IMR-90 (cell line): Measurements from ENCODE around the gene OR51I2. TPM values are rescaled to one million over a fixed set of nuclear protein-coding genes. Genes with fewer than 3 reads are reported as not detected.
A peak's percentile ranks its signal among the peaks of the same experiment; 100 is the strongest.

Experiments
- ATAC-seq: fragments of 200-7000 bp; cut with Tn5 transposase; 2 replicates; pipeline ENCODE4 v1.9.1; 2020; ENCODE audit warnings: low read depth, mild to moderate bottlenecking, moderate library complexity
- BruUV-seq: library from RNA; stranded (reverse); fragments of 400-500 nt; replicated peaks from 2 replicates; lab custom pipeline; 2021; lab: Mats Ljungman, UMichigan
- CTCF ChIA-PET: fragments of 300-600 bp; formaldehyde crosslinking; extraction: SDS; loops from one replicate; lab custom pipeline; 2021; ENCODE audit warnings: antibody characterized with exemption; lab: Yijun Ruan, JAX
- POLR2A ChIA-PET: fragments of 300-600 bp; sonication (Branson Sonifier 250); formaldehyde crosslinking; loops from one replicate; lab custom pipeline; 2022; ENCODE audit warnings: antibody characterized with exemption; ENCODE audit not compliant: unreplicated experiment; lab: Charles Lee
- DNase-seq: peaks from one replicate; pipeline ENCODE4 v3.0.0; 2013
- H2AFZ ChIP-seq: replicated peaks from 2 replicates; pipeline ENCODE3; 2013; ENCODE audit warnings: low read length, mild to moderate bottlenecking; ENCODE audit not compliant: poor library complexity
- H2AK5ac ChIP-seq: 2 replicates; pipeline ENCODE4 v1.6.1; 2013; ENCODE audit warnings: low read depth, low read length, inconsistent platforms
- H2AK9ac ChIP-seq: replicated peaks from 2 replicates; pipeline ENCODE3; 2013; ENCODE audit warnings: mild to moderate bottlenecking, low read depth, low read length, moderate library complexity; ENCODE audit not compliant: poor library complexity
- H2BK120ac ChIP-seq: 2 replicates; pipeline ENCODE4 v1.6.1; 2013; ENCODE audit warnings: low read depth, low read length, inconsistent platforms
- H2BK15ac ChIP-seq: 3 replicates; pipeline ENCODE4 v1.6.1; 2013; ENCODE audit warnings: low read depth, low read length, inconsistent platforms
- H2BK20ac ChIP-seq: 2 replicates; pipeline ENCODE4 v1.6.1; 2013; ENCODE audit warnings: low read depth, mild to moderate bottlenecking, inconsistent platforms, low read length, moderate library complexity
- H2BK5ac ChIP-seq: 2 replicates; pipeline ENCODE4 v1.6.1; 2013; ENCODE audit warnings: mild to moderate bottlenecking, low read depth, low read length, inconsistent platforms; ENCODE audit not compliant: poor library complexity, severe bottlenecking
- H3K14ac ChIP-seq: replicated peaks from 2 replicates; pipeline ENCODE4 v1.6.1; 2013; ENCODE audit warnings: low read depth, low read length, inconsistent platforms
- H3K18ac ChIP-seq: 2 replicates; pipeline ENCODE4 v1.6.1; 2013; ENCODE audit warnings: low read depth, low read length, control low read depth
- H3K23ac ChIP-seq: 2 replicates; pipeline ENCODE4 v1.6.1; 2013; ENCODE audit warnings: low read depth, low read length, inconsistent platforms
- H3K27ac ChIP-seq: 2 replicates; pipeline ENCODE4 v1.5.1; 2013; ENCODE audit warnings: mild to moderate bottlenecking, control low read depth, low read length; ENCODE audit not compliant: insufficient read depth
- H3K27me3 ChIP-seq: 2 replicates; pipeline ENCODE4 v1.6.1; 2013; ENCODE audit warnings: low read length; ENCODE audit not compliant: control insufficient read depth, insufficient read depth
- H3K36me3 ChIP-seq: 2 replicates; pipeline ENCODE4 v1.6.1; 2013; ENCODE audit warnings: low read length, mixed read lengths; ENCODE audit not compliant: control insufficient read depth, insufficient read depth
- H3K4ac ChIP-seq: 2 replicates; pipeline ENCODE4 v1.6.1; 2013; ENCODE audit warnings: low read depth, low read length, inconsistent platforms
- H3K4me1 ChIP-seq: 2 replicates; pipeline ENCODE4 v1.6.1; 2013; ENCODE audit warnings: low read length, mixed read lengths; ENCODE audit not compliant: control insufficient read depth, insufficient read depth
- H3K4me2 ChIP-seq: 2 replicates; pipeline ENCODE4 v1.6.1; 2013; ENCODE audit warnings: low read depth, mild to moderate bottlenecking, control low read depth, low read length, moderate library complexity
- H3K4me3 ChIP-seq: 2 replicates; pipeline ENCODE4 v1.5.1; 2013; ENCODE audit warnings: low read depth, mild to moderate bottlenecking, control low read depth, low read length, moderate library complexity; ENCODE audit not compliant: insufficient read depth
- H3K56ac ChIP-seq: 2 replicates; pipeline ENCODE4 v1.6.1; 2013; ENCODE audit warnings: low read length, inconsistent platforms; ENCODE audit not compliant: insufficient read depth; ENCODE audit errors: extremely low read depth
- H3K79me1 ChIP-seq, 2 experiments: 2 replicates each; pipeline ENCODE4 v1.6.1; 2013; ENCODE audit warnings: low read length in 2 of 2, inconsistent platforms in 1 of 2, low read depth in 1 of 2
- H3K9ac ChIP-seq: 2 replicates; pipeline ENCODE4 v1.6.1; 2013; ENCODE audit warnings: low read depth, low read length, control low read depth
- H3K9me1 ChIP-seq: 2 replicates; pipeline ENCODE4 v1.6.1; 2013; ENCODE audit warnings: low read length, inconsistent platforms; ENCODE audit not compliant: insufficient read depth
- H3K9me3 ChIP-seq: 2 replicates; pipeline ENCODE4 v1.6.1; 2013; ENCODE audit warnings: low read length; ENCODE audit not compliant: control insufficient read depth, insufficient read depth
- H4K20me1 ChIP-seq: 2 replicates; pipeline ENCODE4 v1.6.1; 2013; ENCODE audit warnings: low read length, inconsistent platforms; ENCODE audit not compliant: insufficient read depth
- H4K5ac ChIP-seq: 2 replicates; pipeline ENCODE4 v1.6.1; 2013; ENCODE audit warnings: mild to moderate bottlenecking, low read depth, low read length, control low read depth
- H4K8ac ChIP-seq, 2 experiments: 2 replicates each; pipeline ENCODE4 v1.6.1; 2013; ENCODE audit warnings: low read depth in 2 of 2, low read length in 2 of 2, control low read depth in 1 of 2, inconsistent platforms in 1 of 2
- H4K91ac ChIP-seq: 2 replicates; pipeline ENCODE4 v1.6.1; 2013; ENCODE audit warnings: low read depth, low read length, inconsistent platforms; ENCODE audit not compliant: insufficient read depth
- CHD1 ChIP-seq: IDR thresholded peaks from 2 replicates; pipeline ENCODE4 v1.6.1; 2012; ENCODE audit warnings: low read depth, low read length, improper control_type of control experiment
- CTCF ChIP-seq: conservative IDR thresholded peaks from 2 replicates; pipeline ENCODE4 v1.5.1; 2012; ENCODE audit warnings: mild to moderate bottlenecking, low read depth, low read length, improper control_type of control experiment
- MXI1 ChIP-seq: IDR thresholded peaks from 2 replicates; pipeline ENCODE4 v1.6.1; 2012; ENCODE audit warnings: low read depth, mild to moderate bottlenecking, low read length, moderate library complexity, borderline replicate concordance
- RAD21 ChIP-seq: IDR thresholded peaks from 2 replicates; pipeline ENCODE4 v1.6.1; 2012; ENCODE audit warnings: low read length, improper control_type of control experiment
- RCOR1 ChIP-seq: IDR thresholded peaks from 2 replicates; pipeline ENCODE4 v1.6.1; 2012; ENCODE audit warnings: mild to moderate bottlenecking, low read length, improper control_type of control experiment; ENCODE audit not compliant: insufficient replicate concordance
- RFX5 ChIP-seq: IDR thresholded peaks from 2 replicates; pipeline ENCODE4 v1.8.0; 2012; ENCODE audit warnings: low read depth, mild to moderate bottlenecking, low read length, moderate library complexity
- SMC3 ChIP-seq: fragments of 150-350 bp; IDR thresholded peaks from 2 replicates; pipeline ENCODE4 v1.6.1; 2016; ENCODE audit warnings: low read depth, mild to moderate bottlenecking, antibody characterized with exemption, low read length, moderate library complexity
- WGBS, 2 experiments: methylation state at CpG; one replicate each; pipeline versions ENCODE4 v1.1.5 to v1.1.7; 2013; ENCODE audit warnings: missing lambda C conversion rate in 2 of 2; ENCODE audit not compliant: insufficient read length in 1 of 2; ENCODE audit errors: extremely low coverage in 2 of 2; 5-methylcytosine and 5-hydroxymethylcytosine counted together
- dilution Hi-C: fragments of 300-500 bp; cut with HindIII; formaldehyde crosslinking; loops from one replicate; pipeline ENCODE4 v1.14.3; 2018; ENCODE audit warnings: low sequenced_read_pairs; ENCODE audit not compliant: unreplicated experiment
- in situ Hi-C: fragments of 300-500 bp; cut with MboI; formaldehyde crosslinking; loops from 3 replicates; pipeline ENCODE4 v1.14.3; 2019; ENCODE audit warnings: low sequenced_read_pairs, inconsistent platforms, mixed read lengths
- intact Hi-C: fragments of 100-400 bp; cut with micrococcal nuclease; formaldehyde crosslinking; loops from 2 replicates; pipeline ENCODE4 v1.10.0; 2022
- polyA plus RNA-seq, 3 experiments: library from polyadenylated mRNA; depleted of rRNA; stranded (reverse); fragments of >200 nt; gene quantifications; 2 replicates each; pipeline ENCODE4 v1.2.3, GENCODE V29; 2012; ENCODE audit warnings: low replicate concordance in 1 of 3
- total RNA-seq: library from RNA; depleted of rRNA; stranded (reverse); fragments of >200 nt; gene quantifications from 2 replicates; pipeline ENCODE4 v1.2.3, GENCODE V29; 2012

Gene OR51I2
- total and polyA plus RNA-seq, 2 of the 4 experiments (the other 2 are of a cell fraction), result not detected

- Histone ChIP-seq H2AFZ (no peak overlapping the region), H4K91ac (no peak overlapping the region), H4K5ac (no peak overlapping the region), H3K18ac (no peak overlapping the region), H2AK5ac (no peak overlapping the region), H3K4ac (no peak overlapping the region), H2BK120ac (no peak overlapping the region), H2BK5ac (no peak overlapping the region), H3K4me3 (no peak overlapping the region), H3K9me3 (no peaks in the 10 kb centered on the region), H3K36me3 (no peaks in the 10 kb centered on the region), H3K27ac (no peak overlapping the region), H3K4me1 (no peaks in the 10 kb centered on the region), H4K8ac (no peak overlapping the region), H3K56ac (no peak overlapping the region), H3K9ac (no peak overlapping the region), H2BK20ac (no peak overlapping the region), H3K14ac (no peak overlapping the region), H3K4me2 (no peak overlapping the region), H4K20me1 (no peaks in the 10 kb centered on the region), H2AK9ac (no peak overlapping the region), H3K27me3 (peaks cover 4% of the 10 kb centered on the region), H2BK15ac (no peak overlapping the region), H3K9me1 (no peaks in the 10 kb centered on the region), H3K23ac (no peak overlapping the region), H3K79me1 (no peaks in the 10 kb centered on the region)
- POLR2A ChIA-PET, result no interaction called here
- dilution Hi-C loops (no loop called here), in situ Hi-C loops (loop anchor here (5.0 kb wide), 1 partner anchor 326 kb away; no protein-coding TSS in a partner anchor), intact Hi-C loops (loop anchor here (1.0 to 10.0 kb wide), 8 partner anchors 77 to 886 kb away; partner anchors contain the start of genes OR52E5 and OR52N2)
- CTCF ChIA-PET, result interaction anchor here (1.1 to 2.0 kb wide), 4 partner anchors 17 to 334 kb away, joined by 4 to 8 read pairs (median 6); no protein-coding TSS in a partner anchor
- DNase-seq, result peak; percentile 57
- ATAC-seq, result peak; percentile 95
- BruUV-seq, result no TSS peak
- no peak for TF ChIP-seq RFX5
- TF ChIP-seq RCOR1, result no peak
- TF ChIP-seq MXI1, result no peak
- no peak for TF ChIP-seq CHD1
- peak; percentile 77 for TF ChIP-seq RAD21
- peak; percentile 90 for TF ChIP-seq SMC3
- peak; percentile 75 for TF ChIP-seq CTCF
- WGBS, 2 experiments, result no CpG with 5 or more reads among the region's 2 CpGs
Observed at GRCh38 chr11:5476186-5476819, 27.2 kb downstream of the OR51I2 start.
